GM13977 (cell line): ENCODE measurements around the gene MS4A4E.
A peak's percentile ranks its signal among the peaks of the same experiment; 100 is the strongest.

Experiments
- DNase-seq: peaks from one replicate; pipeline ENCODE4 v3.0.0; 2012; ENCODE audit warnings: low spot score
- CTCF ChIP-seq: IDR thresholded peaks from 2 replicates; pipeline ENCODE4 v1.5.1; 2012; ENCODE audit warnings: mild to moderate bottlenecking, control low read depth; ENCODE audit not compliant: insufficient read depth; ENCODE audit errors: extremely low read depth, missing control alignments
- in situ Hi-C: fragments of 300-500 bp; cut with MboI; formaldehyde crosslinking; loops from one replicate; pipeline ENCODE4 v1.12.0; 2022; ENCODE audit warnings: low sequenced_read_pairs, low pct_unique_long_range_greater_than_20kb, mixed read lengths, inconsistent platforms; ENCODE audit not compliant: unreplicated experiment

MS4A4E gene

GRCh38 chr11:60252213-60253108 lies 9.5 kb upstream of the MS4A4E start:
- in situ Hi-C loops: no loop called here
- TF ChIP-seq CTCF: no peak
- DNase-seq: no peak

GRCh38 chr11:60251485-60252212 lies 8.7 kb upstream of the MS4A4E start:
- no peak for DNase-seq
- peak; percentile 33 for TF ChIP-seq CTCF
- in situ Hi-C loops: no loop called here

GRCh38 chr11:60241786-60242185 lies 1.2 kb downstream of the MS4A4E start:
- no peak for TF ChIP-seq CTCF
- in situ Hi-C loops: no loop called here
- DNase-seq: no peak

- DNase-seq: no peak
- in situ Hi-C loops: no loop called here
- no peak for TF ChIP-seq CTCF
Measured at GRCh38 chr11:60240662-60241061, 2.3 kb downstream of the MS4A4E start.

- no peak for TF ChIP-seq CTCF
- DNase-seq: no peak
- in situ Hi-C loops: no loop called here
Measured at GRCh38 chr11:60235321-60235720, 7.6 kb downstream of the MS4A4E start.

GRCh38 chr11:60230681-60231080 lies 12.3 kb downstream of the MS4A4E start:
- in situ Hi-C loops: no loop called here
- TF ChIP-seq CTCF: no peak
- no peak for DNase-seq
